Tibial artery (tissue), 4 donors: ENCODE results near the gene PXK.

Source experiments
- DNase-seq, 2 donors: peaks; one replicate each; pipeline ENCODE4 v3.0.0-alpha.2; 2019
- H3K27ac ChIP-seq, 2 donors: fragments of 200-600 bp; sonication (generic) in 1 of 2; 1 replicate in 1 of 2; 2 replicates in 1 of 2; pipeline ENCODE4 v1.5.1; 2018 to 2019; ENCODE audit warnings: mild to moderate bottlenecking in 1 of 2
- H3K27me3 ChIP-seq, 2 donors: fragments of 200-600 bp; sonication (generic) in 1 of 2; one replicate each; pipeline versions ENCODE4 v1.5.1 to v1.6.0; 2016 to 2019
- H3K36me3 ChIP-seq, 3 donors: fragments of 200-600 bp; sonication (generic) in 2 of 3; one replicate each; pipeline ENCODE4 v1.5.1; 2016 to 2019; ENCODE audit warnings: mild to moderate bottlenecking in 2 of 3
- H3K4me1 ChIP-seq, 4 donors: fragments of 200-600 bp; sonication (generic) in 2 of 4; 1 replicate in 3 of 4; 2 replicates in 1 of 4; pipeline ENCODE4 v1.5.1; 2016 to 2019
- H3K4me3 ChIP-seq, 2 donors: fragments of 200-600 bp; sonication (generic) in 1 of 2; 1 replicate in 1 of 2; 2 replicates in 1 of 2; pipeline ENCODE4 v1.5.1; 2018 to 2019; ENCODE audit warnings: mild to moderate bottlenecking in 2 of 2
- H3K9me3 ChIP-seq, 3 donors: fragments of 200-600 bp; sonication (generic) in 1 of 3; one replicate each; pipeline ENCODE4 v1.5.1; 2016 to 2019
- CTCF ChIP-seq, 2 experiments: fragments of 200-600 bp in 1 of 2; fragments of 450-650 bp in 1 of 2; IDR thresholded peaks; one replicate each; pipeline ENCODE4 v1.5.1; 2017 to 2019; ENCODE audit warnings: antibody characterized with exemption in 2 of 2, mild to moderate bottlenecking in 1 of 2, moderate library complexity in 1 of 2
- intact Hi-C: fragments of 100-400 bp; cut with DNase I; formaldehyde crosslinking; loops from one replicate; pipeline ENCODE4 v1.15.0; 2023; ENCODE audit warnings: low total_unique reads

Gene PXK

GRCh38 chr3:58345457-58345856 lies 12.8 kb downstream of the PXK start:
- Histone ChIP-seq H3K4me3 (no peak overlapping the region), H3K27me3 (no peaks in the 10 kb centered on the region), H3K4me1 (peaks cover 0 to 3% (median 0%) of the 10 kb centered on the region in 4 donors), H3K9me3 (no peaks in the 10 kb centered on the region), H3K27ac (no peak overlapping the region), H3K36me3 (peaks cover 0 to 15% (median 0%) of the 10 kb centered on the region in 3 donors)
- intact Hi-C loops = no loop called here
- DNase-seq = no peak
- TF ChIP-seq CTCF (IDR thresholded peaks at IDR 0.05) = no peak

- DNase-seq = no peak
- peaks cover 0 to 10% (median 0%) of the 10 kb centered on the region in 3 donors for H3K36me3 ChIP-seq
- H3K9me3 ChIP-seq = no peaks in the 10 kb centered on the region
- H3K4me3 ChIP-seq = no peak overlapping the region
- no peak overlapping the region for H3K27ac ChIP-seq
- TF ChIP-seq CTCF (IDR thresholded peaks at IDR 0.05) = no peak
- H3K4me1 ChIP-seq = peaks cover 0 to 7% (median 0%) of the 10 kb centered on the region in 4 donors
- intact Hi-C loops = no loop called here
- no peaks in the 10 kb centered on the region for H3K27me3 ChIP-seq
Measured at GRCh38 chr3:58346368-58346767, 13.7 kb downstream of the PXK start.

GRCh38 chr3:58347984-58348383 lies 15.3 kb downstream of the PXK start:
- H3K4me1 ChIP-seq = peaks cover 0 to 7% (median 0%) of the 10 kb centered on the region in 4 donors
- no peak overlapping the region for H3K27ac ChIP-seq
- no peaks in the 10 kb centered on the region for H3K9me3 ChIP-seq
- H3K27me3 ChIP-seq = no peaks in the 10 kb centered on the region
- intact Hi-C loops = no loop called here
- DNase-seq = no peak
- TF ChIP-seq CTCF (IDR thresholded peaks at IDR 0.05) = no peak
- peaks cover 0 to 6% (median 0%) of the 10 kb centered on the region in 3 donors for H3K36me3 ChIP-seq
- no peak overlapping the region for H3K4me3 ChIP-seq

GRCh38 chr3:58349792-58350626 lies 17.3 kb downstream of the PXK start:
- Histone ChIP-seq H3K27ac (no peak overlapping the region), H3K27me3 (no peaks in the 10 kb centered on the region), H3K9me3 (no peaks in the 10 kb centered on the region), H3K4me3 (no peak overlapping the region), H3K4me1 (peaks cover 0 to 7% (median 0%) of the 10 kb centered on the region in 4 donors), H3K36me3 (no peaks in the 10 kb centered on the region)
- intact Hi-C loops = no loop called here
- DNase-seq = no peak
- TF ChIP-seq CTCF (IDR thresholded peaks at IDR 0.05) = no peak

DNA sequence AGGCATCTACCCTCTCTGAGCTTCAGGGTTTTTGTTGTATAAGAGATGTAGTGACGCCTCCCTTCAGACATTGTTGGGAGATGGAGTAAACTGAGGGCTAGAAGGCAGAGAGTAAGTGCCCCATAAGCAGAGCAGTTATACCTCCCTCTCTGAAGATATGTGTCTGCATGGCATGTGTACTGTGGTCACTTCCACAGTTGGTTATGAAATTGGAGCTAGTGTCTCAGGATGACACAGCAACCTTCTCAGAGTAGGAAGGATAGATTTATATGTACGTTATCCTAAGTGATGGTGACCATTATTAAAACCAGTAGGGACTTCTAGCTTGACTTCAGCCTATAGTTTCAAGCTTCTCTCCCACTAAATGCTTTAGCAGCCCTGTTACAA lies 17.9 kb downstream of the PXK start:
- Histone ChIP-seq H3K27me3 (no peaks in the 10 kb centered on the region), H3K27ac (no peak overlapping the region), H3K4me3 (no peak overlapping the region), H3K4me1 (peaks cover 0 to 7% (median 0%) of the 10 kb centered on the region in 4 donors), H3K9me3 (no peaks in the 10 kb centered on the region), H3K36me3 (no peaks in the 10 kb centered on the region)
- no peak for DNase-seq
- intact Hi-C loops = no loop called here
- TF ChIP-seq CTCF (IDR thresholded peaks at IDR 0.05) = no peak
